K562 (cell line): Measurements from ENCODE around the gene GET3. TPM values are rescaled to one million over a fixed set of nuclear protein-coding genes. Genes with fewer than 3 reads are reported as not detected.
A peak's percentile ranks its signal among the peaks of the same experiment; 100 is the strongest.

Experiments
- ATF2 ChIP-seq: sonication (generic); formaldehyde crosslinking; IDR thresholded peaks from 2 replicates; pipeline ENCODE4 v1.8.1; 2022; ENCODE audit warnings: missing genetic modification reagents
- ATF3 ChIP-seq, 2 experiments: fragments of 450-650 bp in 1 of 2; sonication (generic) in 1 of 2; formaldehyde crosslinking in 1 of 2; IDR thresholded peaks in 1 of 2; conservative IDR thresholded peaks in 1 of 2; 2 replicates each; pipeline versions ENCODE4 v1.6.1 to v1.8.1; 2016 to 2023; ENCODE audit warnings: mild to moderate bottlenecking in 2 of 2, moderate library complexity in 2 of 2, inconsistent platforms in 1 of 2, missing genetic modification reagents in 1 of 2
- CXXC5 ChIP-seq: fragments of 250-450 bp; sonication (Bioruptor Pico); IDR thresholded peaks from 2 replicates; pipeline ENCODE4 v1.8.0; 2022; ENCODE audit warnings: inconsistent platforms, mild to moderate bottlenecking, moderate library complexity
- EGR1 ChIP-seq: fragments of 450-650 bp; conservative IDR thresholded peaks from 2 replicates; pipeline ENCODE4 v1.6.1; 2017; ENCODE audit warnings: mild to moderate bottlenecking
- HIVEP1 ChIP-seq: fragments of 250-450 bp; sonication (Bioruptor Pico); IDR thresholded peaks from 2 replicates; pipeline ENCODE4 v1.4.0; 2020; ENCODE audit warnings: mild to moderate bottlenecking
- HNRNPK ChIP-seq: fragments of 200-400 bp; formaldehyde crosslinking; IDR thresholded peaks from one replicate; pipeline ENCODE4 v1.6.1; 2018; ENCODE audit warnings: mild to moderate bottlenecking, low read depth, low read length; ENCODE audit not compliant: poor library complexity, severe bottlenecking
- MAFG ChIP-seq: fragments of 450-650 bp; conservative IDR thresholded peaks from 2 replicates; pipeline ENCODE4 v1.6.1; 2016; ENCODE audit warnings: missing genetic modification characterization, missing compliant biosample characterization
- MECOM ChIP-seq: fragments of 250-450 bp; sonication (Bioruptor Pico); IDR thresholded peaks from 2 replicates; pipeline ENCODE4 v1.8.0; 2022; ENCODE audit warnings: inconsistent platforms
- MXD1 ChIP-seq: fragments of 250-450 bp; sonication (Bioruptor Pico); IDR thresholded peaks from 2 replicates; pipeline ENCODE4 v1.8.0; 2021; ENCODE audit warnings: borderline replicate concordance, mild to moderate bottlenecking, moderate library complexity; ENCODE audit not compliant: poor library complexity, severe bottlenecking
- NR2C2 ChIP-seq, 2 experiments: fragments of 200-800 bp in 1 of 2; sonication (Bioruptor generic) in 1 of 2; sonication (generic) in 1 of 2; formaldehyde crosslinking in 1 of 2; IDR thresholded peaks; 2 replicates each; pipeline versions ENCODE4 v1.6.1 to v1.8.0; 2016 to 2022; ENCODE audit warnings: mild to moderate bottlenecking in 1 of 2, missing compliant biosample characterization in 1 of 2, missing genetic modification characterization in 1 of 2, missing genetic modification reagents in 1 of 2
- POU5F1 ChIP-seq: fragments of 150-350 bp; IDR thresholded peaks from 2 replicates; pipeline ENCODE4 v1.6.1; 2014; ENCODE audit warnings: borderline replicate concordance, low read length, low read depth, mild to moderate bottlenecking; ENCODE audit not compliant: partially characterized antibody
- U2AF1 ChIP-seq: fragments of 200-400 bp; formaldehyde crosslinking; optimal IDR thresholded peaks from 2 replicates; pipeline ENCODE3; 2017; ENCODE audit warnings: mild to moderate bottlenecking, low read depth, low read length, moderate library complexity
- ZBTB1 ChIP-seq: sonication (generic); formaldehyde crosslinking; IDR thresholded peaks from 2 replicates; pipeline ENCODE4 v1.8.1; 2023; ENCODE audit warnings: missing genetic modification reagents, low read depth, mild to moderate bottlenecking, borderline replicate concordance
- ZBTB12 ChIP-seq: fragments of 250-450 bp; sonication (Bioruptor Pico); IDR thresholded peaks from 2 replicates; pipeline ENCODE4 v1.4.0; 2020
- ZBTB8A ChIP-seq: fragments of 450-650 bp; IDR thresholded peaks from 2 replicates; pipeline ENCODE4 v1.6.1; 2018; ENCODE audit warnings: mild to moderate bottlenecking, moderate library complexity; ENCODE audit not compliant: partially characterized antibody
- ZFP91 ChIP-seq: sonication (generic); formaldehyde crosslinking; IDR thresholded peaks from 2 replicates; pipeline ENCODE4 v1.8.0; 2022; ENCODE audit warnings: mild to moderate bottlenecking, missing genetic modification reagents
- ZNF121 ChIP-seq: sonication (generic); formaldehyde crosslinking; conservative IDR thresholded peaks from 2 replicates; pipeline ENCODE4 v1.8.0; 2022; ENCODE audit warnings: missing genetic modification reagents
- ZNF76 ChIP-seq: fragments of 250-450 bp; sonication (Bioruptor Pico); IDR thresholded peaks from 2 replicates; pipeline ENCODE4 v1.4.0; 2020; ENCODE audit warnings: mild to moderate bottlenecking, moderate library complexity, borderline replicate concordance
- ZSCAN32 ChIP-seq: fragments of 450-650 bp; formaldehyde crosslinking; IDR thresholded peaks from 2 replicates; pipeline ENCODE4 v1.4.0; 2020; ENCODE audit warnings: mild to moderate bottlenecking, moderate library complexity
- ZZZ3 ChIP-seq: fragments of 450-650 bp; IDR thresholded peaks from 2 replicates; pipeline ENCODE4 v1.6.1; 2016; ENCODE audit warnings: antibody characterized with exemption, mild to moderate bottlenecking, moderate library complexity
- polyA plus RNA-seq, 8 experiments: library from polyadenylated mRNA; depleted of rRNA in 4 of 8; stranded (reverse) in 5 of 8; unstranded in 3 of 8; fragments of >200 nt; fragmentation: Nextera tagmentation in 2 of 8; fragmentation: Illumina TruSeq in 1 of 8; extraction: Ambion mirVana in 2 of 8; extraction: Trizol in 1 of 8; gene quantifications; 2 replicates each; pipeline versions ENCODE4 v1.2.1 to v1.2.3, GENCODE V29; 2011 to 2014; ENCODE audit warnings: inconsistent platforms in 1 of 8, missing spikeins in 1 of 8
- total RNA-seq, 7 experiments: library from RNA; depleted of rRNA in 6 of 7; stranded (reverse); fragments of >200 nt in 6 of 7; fragmentation: Illumina TruSeq in 2 of 7; extraction: Trizol in 2 of 7; gene quantifications; 2 replicates each; pipeline versions ENCODE4 v1.2.1 to v1.2.3, GENCODE V29; 2011 to 2021; ENCODE audit warnings: low replicate concordance in 1 of 7

GET3 gene
- total and polyA plus RNA-seq, 9 of the 15 experiments (the other 6 are each of a cell fraction or from before 2014, with no cell fraction given), result 8.3 to 83.5 (median 51.8) TPM

- TF ChIP-seq ZFP91 (CRISPR knock-in tag) (no peak), NR2C2 (CRISPR knock-in tag; IDR thresholded peaks at IDR 0.05) (no peak), NR2C2 (tag; IDR thresholded peaks at IDR 0.05) (peak; percentile 68), CXXC5 (CRISPR knock-in tag) (peak; percentile 40; the same call in 1 of the 2 replicates), ZBTB12 (CRISPR knock-in tag) (no peak), POU5F1 (no peak), ZZZ3 (no peak), ZNF76 (CRISPR knock-in tag) (no peak), U2AF1 (no peak), HNRNPK (no peak), ZBTB8A (no peak), MAFG (no peak), MECOM (no peak), ZNF121 (CRISPR knock-in tag) (no peak), ZBTB1 (no peak), ATF3 (IDR thresholded peaks at IDR 0.05) (no peak), ATF3 (CRISPR knock-in tag; conservative IDR thresholded peaks at IDR 0.05) (no peak), MXD1 (CRISPR knock-in tag) (no peak), ATF2 (no peak), HIVEP1 (no peak), ZSCAN32 (CRISPR knock-in tag) (no peak), EGR1 (peak; percentile 73)
Measured at GRCh38 chr19:12788682-12789097, 51.4 kb downstream of the GET3 start (continued).
